Fibroblast of mammary gland (primary cell): ENCODE data around the gene ARHGAP22.
A peak's percentile ranks its signal among the peaks of the same experiment; 100 is the strongest.

Experiments used
- DNase-seq: peaks from one replicate; pipeline ENCODE4 v3.0.0-alpha.2; 2010; ENCODE audit warnings: low read depth
- H3K4me3 ChIP-seq: 2 replicates; pipeline ENCODE4 v1.5.1; 2011; ENCODE audit warnings: low read depth, mild to moderate bottlenecking, low read length, moderate library complexity; ENCODE audit not compliant: control insufficient read depth
- CTCF ChIP-seq: conservative IDR thresholded peaks from 2 replicates; pipeline ENCODE4 v1.5.1; 2011; ENCODE audit warnings: low read depth, low read length, inconsistent platforms; ENCODE audit not compliant: control insufficient read depth, insufficient read depth

Gene ARHGAP22

GRCh38 chr10:48604991-48605508 is at the start of gene ARHGAP22:
TSS of gene ARHGAP22 (minus strand) at chr10:48605073. CDS start at chr10:48604796, 277 bp downstream.
- TF ChIP-seq CTCF = no peak
- DNase-seq = peak; percentile 49
- peak within 1 kb of the TSS; percentile 96 for H3K4me3 ChIP-seq

- no peak overlapping the region for H3K4me3 ChIP-seq
- no peak for TF ChIP-seq CTCF
- DNase-seq = no peak
Observed at GRCh38 chr10:48653944-48654698, 49.2 kb upstream of the ARHGAP22 start.

GRCh38 chr10:48653347-48653746 is 48.5 kb upstream of the ARHGAP22 start:
- DNase-seq = no peak
- no peak overlapping the region for H3K4me3 ChIP-seq
- no peak for TF ChIP-seq CTCF

- TF ChIP-seq CTCF = no peak
- no peak overlapping the region for H3K4me3 ChIP-seq
- DNase-seq = no peak
Observed at GRCh38 chr10:48652344-48652743, 47.5 kb upstream of the ARHGAP22 start.

GRCh38 chr10:48651839-48652238 is 47.0 kb upstream of the ARHGAP22 start:
- H3K4me3 ChIP-seq = no peak overlapping the region
- DNase-seq = no peak
- TF ChIP-seq CTCF = no peak

- no peak for DNase-seq
- TF ChIP-seq CTCF = no peak
- H3K4me3 ChIP-seq = no peak overlapping the region
Observed at GRCh38 chr10:48651293-48651692, 46.4 kb upstream of the ARHGAP22 start.
